H1 (cell line): Measurements from ENCODE around the gene NAXD.

Source experiments
- ASH2L ChIP-seq: fragments of 200-600, 300-600 bp; sonication (generic); IDR thresholded peaks from one replicate; pipeline ENCODE4 v1.7.1; 2017; ENCODE audit warnings: low read length
- BCL11A ChIP-seq, 2 experiments: IDR thresholded peaks; one replicate each; pipeline ENCODE4 v1.6.1; 2011; ENCODE audit warnings: low read depth in 2 of 2, low read length in 2 of 2, mild to moderate bottlenecking in 2 of 2
- EZH2 ChIP-seq: fragments of 200-600 bp; sonication (generic); IDR thresholded peaks from 2 replicates; pipeline ENCODE4 v1.7.1; 2012; ENCODE audit warnings: low read depth, mild to moderate bottlenecking, moderate library complexity, low read length, inconsistent platforms; ENCODE audit not compliant: severe bottlenecking
- HDAC6 ChIP-seq: IDR thresholded peaks from one replicate; pipeline ENCODE4 v1.7.1; 2012; ENCODE audit warnings: low read depth, mild to moderate bottlenecking, inconsistent platforms, low read length, moderate library complexity
- JUND ChIP-seq: IDR thresholded peaks from 2 replicates; pipeline ENCODE4 v1.6.1; 2011; ENCODE audit warnings: mild to moderate bottlenecking, improper control_type of control experiment, low read length
- KDM5A ChIP-seq: fragments of 200-600 bp; IDR thresholded peaks from 2 replicates; pipeline ENCODE4 v1.7.1; 2012; ENCODE audit warnings: mild to moderate bottlenecking, low read length, inconsistent platforms, mixed read lengths
- NANOG ChIP-seq: IDR thresholded peaks from 2 replicates; pipeline ENCODE4 v1.6.1; 2011; ENCODE audit warnings: low read length, low read depth, mild to moderate bottlenecking, inconsistent platforms; ENCODE audit not compliant: insufficient read depth, poor library complexity, severe bottlenecking
- POLR2A ChIP-seq, 2 experiments: IDR thresholded peaks; 1 replicate in 1 of 2; 2 replicates in 1 of 2; pipeline ENCODE4 v1.6.1; 2011; ENCODE audit warnings: low read depth in 2 of 2, low read length in 2 of 2, mild to moderate bottlenecking in 2 of 2; ENCODE audit errors: control extremely low read depth in 1 of 2
- TF ChIP-seq, protein P1 (sequence below): IDR thresholded peaks from 2 replicates; pipeline ENCODE4 v1.6.1; 2012; ENCODE audit warnings: inconsistent platforms
- TF ChIP-seq, protein P2 (sequence below), 3 experiments: IDR thresholded peaks; 1 replicate in 2 of 3; 2 replicates in 1 of 3; pipeline versions ENCODE4 v1.5.1 to v1.6.1; 2011; ENCODE audit warnings: low read length in 3 of 3, mild to moderate bottlenecking in 3 of 3, inconsistent platforms in 2 of 3, low read depth in 1 of 3, moderate library complexity in 1 of 3; ENCODE audit not compliant: insufficient read depth in 1 of 3; ENCODE audit errors: control extremely low read depth in 1 of 3
- TF ChIP-seq, protein P3 (sequence below): IDR thresholded peaks from 2 replicates; pipeline ENCODE4 v1.6.1; 2011; ENCODE audit warnings: low read length, improper control_type of control experiment

DNA sequence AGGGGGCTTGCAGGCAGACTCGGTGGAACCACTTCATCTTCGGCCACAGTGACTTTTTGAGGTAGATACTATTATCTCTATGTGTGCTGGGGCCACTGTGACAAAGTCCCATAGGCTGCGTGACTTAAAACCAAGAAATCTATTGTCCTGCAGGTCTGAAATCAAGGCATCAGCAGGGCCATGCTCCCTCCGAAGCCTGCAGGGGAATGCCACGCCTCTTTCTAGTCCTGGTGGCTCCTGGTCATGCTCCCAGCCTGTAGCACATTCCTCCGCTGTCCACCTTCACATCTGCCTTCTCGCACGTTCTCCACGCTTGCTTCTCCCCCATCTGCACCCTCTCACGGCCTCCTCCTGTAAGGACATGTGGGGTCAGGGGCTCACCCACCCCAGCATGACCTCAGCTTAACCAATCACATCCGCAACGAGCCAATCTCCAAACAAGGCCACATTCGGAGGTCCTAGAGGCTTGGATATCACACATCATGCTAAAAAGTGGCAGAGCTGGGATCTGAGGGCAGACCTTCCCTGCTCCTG, 32.9 kb upstream of the NAXD start:
- no peak for TF ChIP-seq EZH2
- TF ChIP-seq BCL11A (IDR thresholded peaks at IDR 0.05; ENCODE audit: low read depth in 2 of 2, low read length in 2 of 2) = no peak
- TF ChIP-seq, protein P1, sequence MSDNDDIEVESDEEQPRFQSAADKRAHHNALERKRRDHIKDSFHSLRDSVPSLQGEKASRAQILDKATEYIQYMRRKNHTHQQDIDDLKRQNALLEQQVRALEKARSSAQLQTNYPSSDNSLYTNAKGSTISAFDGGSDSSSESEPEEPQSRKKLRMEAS = no peak
- TF ChIP-seq NANOG = no peak
- TF ChIP-seq, protein P2, sequence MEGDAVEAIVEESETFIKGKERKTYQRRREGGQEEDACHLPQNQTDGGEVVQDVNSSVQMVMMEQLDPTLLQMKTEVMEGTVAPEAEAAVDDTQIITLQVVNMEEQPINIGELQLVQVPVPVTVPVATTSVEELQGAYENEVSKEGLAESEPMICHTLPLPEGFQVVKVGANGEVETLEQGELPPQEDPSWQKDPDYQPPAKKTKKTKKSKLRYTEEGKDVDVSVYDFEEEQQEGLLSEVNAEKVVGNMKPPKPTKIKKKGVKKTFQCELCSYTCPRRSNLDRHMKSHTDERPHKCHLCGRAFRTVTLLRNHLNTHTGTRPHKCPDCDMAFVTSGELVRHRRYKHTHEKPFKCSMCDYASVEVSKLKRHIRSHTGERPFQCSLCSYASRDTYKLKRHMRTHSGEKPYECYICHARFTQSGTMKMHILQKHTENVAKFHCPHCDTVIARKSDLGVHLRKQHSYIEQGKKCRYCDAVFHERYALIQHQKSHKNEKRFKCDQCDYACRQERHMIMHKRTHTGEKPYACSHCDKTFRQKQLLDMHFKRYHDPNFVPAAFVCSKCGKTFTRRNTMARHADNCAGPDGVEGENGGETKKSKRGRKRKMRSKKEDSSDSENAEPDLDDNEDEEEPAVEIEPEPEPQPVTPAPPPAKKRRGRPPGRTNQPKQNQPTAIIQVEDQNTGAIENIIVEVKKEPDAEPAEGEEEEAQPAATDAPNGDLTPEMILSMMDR (IDR thresholded peaks at IDR 0.05; ENCODE audit: control extremely low read depth in 1 of 3, insufficient read depth in 1 of 3, low read depth in 1 of 3, low read length in 3 of 3) = no peak
- no peak for TF ChIP-seq JUND
- TF ChIP-seq ASH2L = no peak
- TF ChIP-seq KDM5A = no peak
- TF ChIP-seq, protein P3, sequence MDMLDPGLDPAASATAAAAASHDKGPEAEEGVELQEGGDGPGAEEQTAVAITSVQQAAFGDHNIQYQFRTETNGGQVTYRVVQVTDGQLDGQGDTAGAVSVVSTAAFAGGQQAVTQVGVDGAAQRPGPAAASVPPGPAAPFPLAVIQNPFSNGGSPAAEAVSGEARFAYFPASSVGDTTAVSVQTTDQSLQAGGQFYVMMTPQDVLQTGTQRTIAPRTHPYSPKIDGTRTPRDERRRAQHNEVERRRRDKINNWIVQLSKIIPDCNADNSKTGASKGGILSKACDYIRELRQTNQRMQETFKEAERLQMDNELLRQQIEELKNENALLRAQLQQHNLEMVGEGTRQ = no peak
- no peak for TF ChIP-seq HDAC6
- TF ChIP-seq POLR2A (IDR thresholded peaks at IDR 0.05; ENCODE audit: control extremely low read depth in 1 of 2, low read depth in 2 of 2, low read length in 2 of 2) = no peak
